K562 (cell line): Measurements from ENCODE around the gene PEX5L. TPM values are rescaled to one million over a fixed set of nuclear protein-coding genes. Genes with fewer than 3 reads are reported as not detected.

Experiments
- BCLAF1 ChIP-seq, 2 experiments: fragments of 450-650 bp in 1 of 2; IDR thresholded peaks; 2 replicates each; pipeline ENCODE4 v1.6.1; 2011 to 2017; ENCODE audit warnings: low read depth in 2 of 2, antibody characterized with exemption in 1 of 2, borderline replicate concordance in 1 of 2, low read length in 1 of 2, mild to moderate bottlenecking in 1 of 2, mixed read lengths in 1 of 2; ENCODE audit not compliant: control insufficient read depth in 1 of 2
- BMI1 ChIP-seq: fragments of 150-350 bp; IDR thresholded peaks from 2 replicates; pipeline ENCODE4 v1.6.1; 2014; ENCODE audit warnings: low read length
- CBX1 ChIP-seq: sonication (generic); IDR thresholded peaks from 2 replicates; pipeline ENCODE4 v1.6.1; 2016; ENCODE audit warnings: antibody characterized with exemption, low read depth, mild to moderate bottlenecking
- ESRRA ChIP-seq: fragments of 450-650 bp; IDR thresholded peaks from 2 replicates; pipeline ENCODE4 v1.6.1; 2014; ENCODE audit warnings: low read depth, mild to moderate bottlenecking, moderate library complexity, borderline replicate concordance
- GTF2A2 ChIP-seq: IDR thresholded peaks from 2 replicates; pipeline ENCODE4 v1.6.1; 2016; ENCODE audit warnings: mild to moderate bottlenecking, missing genetic modification characterization, missing compliant biosample characterization
- LEF1 ChIP-seq: fragments of 450-650 bp; IDR thresholded peaks from 2 replicates; pipeline ENCODE4 v1.6.1; 2016; ENCODE audit warnings: mild to moderate bottlenecking
- MEF2A ChIP-seq: IDR thresholded peaks from 2 replicates; pipeline ENCODE4 v1.6.1; 2011; ENCODE audit warnings: low read depth, mild to moderate bottlenecking, low read length, moderate library complexity; ENCODE audit not compliant: control insufficient read depth
- MXI1 ChIP-seq: IDR thresholded peaks from 2 replicates; pipeline ENCODE4 v1.6.1; 2011; ENCODE audit warnings: low read depth, mild to moderate bottlenecking, improper control_type of control experiment, low read length
- NFATC3 ChIP-seq: fragments of 450-650 bp; IDR thresholded peaks from 2 replicates; pipeline ENCODE4 v1.6.1; 2017; ENCODE audit warnings: mild to moderate bottlenecking
- NFRKB ChIP-seq: fragments of 450-650 bp; IDR thresholded peaks from 2 replicates; pipeline ENCODE4 v1.6.1; 2016; ENCODE audit warnings: low read depth
- RBM14 ChIP-seq: fragments of 200-400 bp; formaldehyde crosslinking; IDR thresholded peaks from 2 replicates; pipeline ENCODE4 v1.6.1; 2018; ENCODE audit warnings: low read depth, mild to moderate bottlenecking, low read length, moderate library complexity, borderline replicate concordance; ENCODE audit not compliant: insufficient read depth
- STAT5B ChIP-seq: fragments of 250-450 bp; sonication (Bioruptor Pico); IDR thresholded peaks from 2 replicates; pipeline ENCODE4 v1.8.0; 2021; ENCODE audit warnings: mild to moderate bottlenecking, inconsistent platforms
- ZNF511 ChIP-seq: sonication (generic); formaldehyde crosslinking; IDR thresholded peaks from 2 replicates; pipeline ENCODE4 v1.8.0; 2022; ENCODE audit warnings: mild to moderate bottlenecking, missing genetic modification reagents
- ZNF655 ChIP-seq: fragments of 250-450 bp; sonication (Bioruptor Pico); IDR thresholded peaks from 2 replicates; pipeline ENCODE4 v1.5.0; 2021
- ZNF780A ChIP-seq: fragments of 250-450 bp; sonication (Bioruptor Pico); IDR thresholded peaks from 2 replicates; pipeline ENCODE4 v1.5.0; 2021; ENCODE audit warnings: mild to moderate bottlenecking
- polyA plus RNA-seq, 8 experiments: library from polyadenylated mRNA; depleted of rRNA in 4 of 8; stranded (reverse) in 5 of 8; unstranded in 3 of 8; fragments of >200 nt; fragmentation: Nextera tagmentation in 2 of 8; fragmentation: Illumina TruSeq in 1 of 8; extraction: Ambion mirVana in 2 of 8; extraction: Trizol in 1 of 8; gene quantifications; 2 replicates each; pipeline versions ENCODE4 v1.2.1 to v1.2.3, GENCODE V29; 2011 to 2014; ENCODE audit warnings: inconsistent platforms in 1 of 8, missing spikeins in 1 of 8
- total RNA-seq, 7 experiments: library from RNA; depleted of rRNA in 6 of 7; stranded (reverse); fragments of >200 nt in 6 of 7; fragmentation: Illumina TruSeq in 2 of 7; extraction: Trizol in 2 of 7; gene quantifications; 2 replicates each; pipeline versions ENCODE4 v1.2.1 to v1.2.3, GENCODE V29; 2011 to 2021; ENCODE audit warnings: low replicate concordance in 1 of 7

The PEX5L gene
- total and polyA plus RNA-seq, 9 of the 15 experiments (the other 6 are each of a cell fraction or from before 2014, with no cell fraction given): not detected

DNA sequence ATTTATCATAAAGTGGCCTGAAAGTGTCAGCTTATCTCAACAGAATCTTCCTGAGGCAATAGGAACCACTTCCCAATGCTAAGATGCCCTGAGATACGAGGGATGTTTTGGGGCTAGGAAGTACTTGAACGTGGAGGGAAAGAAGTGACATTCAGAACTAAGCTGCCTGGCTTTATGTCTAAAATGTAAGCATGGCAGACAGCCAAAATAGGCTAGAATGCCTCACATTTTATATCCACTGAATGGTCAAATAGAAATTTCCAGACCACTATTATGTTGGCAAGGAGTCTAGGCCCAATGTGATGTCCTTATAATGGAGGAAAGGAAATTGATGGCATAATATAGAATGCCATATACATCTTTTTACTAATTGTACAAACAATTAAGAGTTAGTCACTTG is 154.9 kb downstream of the PEX5L start (continued):
- TF ChIP-seq BCLAF1 (IDR thresholded peaks at IDR 0.05; ENCODE audit: borderline replicate concordance in 1 of 2, control insufficient read depth in 1 of 2, low read depth in 2 of 2, low read length in 1 of 2) (no peak), LEF1 (no peak), NFATC3 (no peak), MXI1 (no peak), MEF2A (no peak), ZNF655 (no peak), GTF2A2 (tag) (no peak), CBX1 (no peak), NFRKB (no peak), STAT5B (no peak), BMI1 (no peak), ESRRA (no peak), ZNF780A (CRISPR knock-in tag) (no peak), ZNF511 (CRISPR knock-in tag) (no peak), RBM14 (no peak)
- TF ChIP-seq, all 486 proteins: peak for 0
